ENCODE results near the gene IFNA7. TPM values are rescaled to one million over a fixed set of nuclear protein-coding genes. Genes with fewer than 3 reads are reported as not detected.
A peak's percentile ranks its signal among the peaks of the same experiment; 100 is the strongest.
"Not testable (repeated sequence)": the region's sequence is repeated elsewhere in the genome, so short reads cannot be mapped to it uniquely, and the experiment has no call there.

IFNA7 gene
- total RNA-seq, 1 experiment from 2014 or later, result not detected

DNA sequence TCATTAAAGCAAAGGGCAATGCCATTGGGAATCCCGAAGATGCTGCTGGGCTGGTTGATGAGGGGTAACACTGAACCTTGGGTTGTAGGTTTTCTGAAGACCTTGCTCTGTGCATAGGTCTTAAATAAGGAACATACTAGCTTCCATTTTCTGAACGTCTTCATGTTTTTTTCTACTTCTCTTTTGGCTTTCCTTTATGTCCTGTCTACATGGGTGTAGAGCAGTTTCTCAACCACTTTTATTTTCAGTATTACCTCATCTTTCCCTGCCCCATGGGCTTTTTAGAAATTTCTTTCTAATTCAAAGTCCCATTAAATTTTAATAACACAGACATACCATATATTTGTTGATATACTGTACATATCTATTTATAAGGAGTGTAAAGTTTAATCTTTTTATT is 37.9 kb upstream of the IFNA7 start, which contains the start of gene IFNA14:
TSS of gene IFNA14 (minus strand) at position 95 of the 400 bp plus-strand sequence. CDS start at position 25, 70 bp downstream.
- DNase-seq (ENCODE audit: unreplicated experiment), result no peak
- TF ChIP-seq, protein P1, sequence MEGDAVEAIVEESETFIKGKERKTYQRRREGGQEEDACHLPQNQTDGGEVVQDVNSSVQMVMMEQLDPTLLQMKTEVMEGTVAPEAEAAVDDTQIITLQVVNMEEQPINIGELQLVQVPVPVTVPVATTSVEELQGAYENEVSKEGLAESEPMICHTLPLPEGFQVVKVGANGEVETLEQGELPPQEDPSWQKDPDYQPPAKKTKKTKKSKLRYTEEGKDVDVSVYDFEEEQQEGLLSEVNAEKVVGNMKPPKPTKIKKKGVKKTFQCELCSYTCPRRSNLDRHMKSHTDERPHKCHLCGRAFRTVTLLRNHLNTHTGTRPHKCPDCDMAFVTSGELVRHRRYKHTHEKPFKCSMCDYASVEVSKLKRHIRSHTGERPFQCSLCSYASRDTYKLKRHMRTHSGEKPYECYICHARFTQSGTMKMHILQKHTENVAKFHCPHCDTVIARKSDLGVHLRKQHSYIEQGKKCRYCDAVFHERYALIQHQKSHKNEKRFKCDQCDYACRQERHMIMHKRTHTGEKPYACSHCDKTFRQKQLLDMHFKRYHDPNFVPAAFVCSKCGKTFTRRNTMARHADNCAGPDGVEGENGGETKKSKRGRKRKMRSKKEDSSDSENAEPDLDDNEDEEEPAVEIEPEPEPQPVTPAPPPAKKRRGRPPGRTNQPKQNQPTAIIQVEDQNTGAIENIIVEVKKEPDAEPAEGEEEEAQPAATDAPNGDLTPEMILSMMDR (IDR thresholded peaks at IDR 0.05; ENCODE audit: unreplicated experiment), result no peak
- Mint-ChIP-seq H3K4me3 (ENCODE audit: unreplicated experiment) (no peak within 1 kb of the TSS), H3K36me3 (ENCODE audit: insufficient read depth, unreplicated experiment) (no peaks in the 10 kb centered on the region), H3K27me3 (ENCODE audit: insufficient read depth, unreplicated experiment) (peaks cover 69% of the 10 kb centered on the region), H3K27ac (ENCODE audit: low read depth, unreplicated experiment) (no peak within 1 kb of the TSS), H3K4me1 (ENCODE audit: insufficient read depth, unreplicated experiment) (peaks cover 5% of the 10 kb centered on the region), H3K9me3 (ENCODE audit: unreplicated experiment) (no peaks in the 10 kb centered on the region)
- intact Hi-C loops (cut with micrococcal nuclease), result no loop called here
- BruUV-seq (replicated peaks), result no TSS peak
- POLR2A ChIA-PET, result no interaction called here
- CTCF ChIA-PET, result no interaction called here

DNA sequence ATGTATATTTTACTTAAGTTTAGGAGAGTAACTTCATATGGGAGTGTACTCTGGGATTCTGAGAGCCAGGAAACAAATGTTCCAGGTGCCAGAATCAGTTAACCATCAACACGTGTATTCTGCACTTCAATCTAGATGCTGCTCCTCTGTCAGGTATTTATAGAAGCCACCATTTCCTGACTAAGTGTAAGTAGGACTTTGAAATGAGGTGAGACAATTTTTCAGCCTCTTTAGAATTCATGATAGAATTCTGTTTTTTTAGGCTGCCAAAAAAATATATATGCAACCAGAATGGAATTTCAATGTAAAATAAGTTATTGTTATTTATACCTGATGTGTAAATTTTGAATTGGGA is 34.3 kb upstream of the IFNA7 start:
- H3K4me1 Mint-ChIP-seq (ENCODE audit: insufficient read depth, unreplicated experiment); BruUV-seq (replicated peaks); intact Hi-C loops (cut with micrococcal nuclease); H3K36me3 Mint-ChIP-seq (ENCODE audit: insufficient read depth, unreplicated experiment); H3K27ac Mint-ChIP-seq (ENCODE audit: low read depth, unreplicated experiment); DNase-seq (ENCODE audit: unreplicated experiment); H3K9me3 Mint-ChIP-seq (ENCODE audit: unreplicated experiment); H3K4me3 Mint-ChIP-seq (ENCODE audit: unreplicated experiment): not testable (repeated sequence)
- CTCF ChIA-PET, result interaction anchor here (0.6 to 4.0 kb wide), 16 partner anchors 10 to 1024 kb away, joined by 3 to 17 read pairs (median 3); no protein-coding TSS in a partner anchor
- peaks cover 45% of the 10 kb centered on the region for H3K27me3 Mint-ChIP-seq (ENCODE audit: insufficient read depth, unreplicated experiment)
- POLR2A ChIA-PET, result interaction anchor here (0.6 kb wide), 1 partner anchor 206 kb away, joined by 4 read pairs; no protein-coding TSS in a partner anchor

DNA sequence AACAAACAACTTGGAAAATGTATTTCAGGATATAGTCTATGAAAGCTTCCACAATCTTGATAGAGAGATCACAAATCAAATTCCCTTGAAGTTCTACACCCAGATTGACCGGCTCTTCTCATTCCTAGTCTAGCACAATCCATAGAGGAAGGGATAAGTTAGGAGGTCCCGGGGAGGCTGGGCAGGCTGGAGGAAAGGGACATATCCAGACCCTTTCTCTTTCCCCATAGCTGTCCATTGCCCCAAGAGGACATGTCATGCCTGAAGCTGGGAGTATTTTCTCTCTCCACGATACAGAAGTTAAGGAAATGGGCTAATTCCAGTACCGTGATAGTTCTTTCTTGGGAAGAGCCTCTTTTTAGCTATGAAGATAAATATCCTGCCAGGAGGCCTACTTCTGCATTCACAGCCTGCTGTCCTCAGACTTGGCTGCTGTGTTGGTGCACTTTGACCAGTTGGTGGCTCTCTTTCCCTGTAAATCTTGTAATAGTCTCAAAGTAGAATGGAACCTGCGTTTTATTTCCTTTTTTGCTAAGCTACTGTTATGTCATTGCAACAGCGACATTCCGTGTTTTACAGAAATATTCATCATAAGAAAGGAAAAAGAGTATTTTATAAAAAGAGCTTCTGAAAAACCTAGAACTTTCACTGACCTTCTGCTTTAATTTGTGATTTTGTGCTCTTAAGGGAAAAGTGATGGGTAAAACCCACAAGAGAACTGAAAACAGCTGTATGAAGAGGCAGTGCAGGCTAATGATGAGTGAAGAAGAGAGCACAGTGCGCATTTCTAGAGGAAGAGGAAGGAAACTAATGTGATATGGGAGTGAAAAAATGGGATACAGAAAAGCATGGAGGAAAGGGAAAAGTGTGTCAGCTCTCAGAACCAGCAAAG is 33.7 kb upstream of the IFNA7 start:
- TF ChIP-seq, protein P1 (IDR thresholded peaks at IDR 0.05; ENCODE audit: unreplicated experiment), result peak; percentile 18
- intact Hi-C loops (cut with micrococcal nuclease); H3K4me1 Mint-ChIP-seq (ENCODE audit: insufficient read depth, unreplicated experiment); H3K4me3 Mint-ChIP-seq (ENCODE audit: unreplicated experiment); H3K9me3 Mint-ChIP-seq (ENCODE audit: unreplicated experiment); H3K36me3 Mint-ChIP-seq (ENCODE audit: insufficient read depth, unreplicated experiment); BruUV-seq (replicated peaks); H3K27ac Mint-ChIP-seq (ENCODE audit: low read depth, unreplicated experiment): not testable (repeated sequence)
- ChIA-PET POLR2A (interaction anchor here (0.6 kb wide), 1 partner anchor 207 kb away, joined by 4 read pairs; no protein-coding TSS in a partner anchor), CTCF (interaction anchor here (0.6 to 4.0 kb wide), 18 partner anchors 10 to 1371 kb away, joined by 3 to 17 read pairs (median 3); no protein-coding TSS in a partner anchor)
- peak; percentile 37 for DNase-seq (ENCODE audit: unreplicated experiment)
- peaks cover 42% of the 10 kb centered on the region for H3K27me3 Mint-ChIP-seq (ENCODE audit: insufficient read depth, unreplicated experiment)

DNA sequence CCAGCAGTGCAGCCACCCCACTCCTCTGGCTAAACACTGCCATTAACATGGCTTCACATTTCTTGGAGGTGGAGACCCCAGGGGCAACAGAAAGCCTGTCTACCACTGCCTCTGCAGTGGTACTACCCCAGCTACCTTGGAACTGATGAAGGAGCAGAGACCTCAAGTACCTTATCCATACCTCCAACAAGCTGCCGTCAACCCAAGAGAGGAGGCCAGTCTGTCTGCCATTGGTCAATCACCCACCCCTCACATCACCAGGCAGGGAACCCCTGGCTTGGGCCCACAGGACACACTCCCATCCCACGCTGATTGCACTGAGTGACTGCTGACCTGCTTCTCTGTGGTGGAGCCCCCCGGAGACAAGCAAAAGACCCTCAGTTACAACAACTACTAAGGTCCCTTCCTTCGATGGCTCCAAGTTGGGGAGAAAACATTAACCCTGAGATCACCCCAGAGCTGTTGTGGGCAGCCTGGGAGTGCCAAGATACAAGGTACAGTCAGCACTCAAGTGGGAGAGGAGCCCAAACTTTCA is 32.2 kb upstream of the IFNA7 start:
- no peak overlapping the region for H3K27ac Mint-ChIP-seq (ENCODE audit: low read depth, unreplicated experiment)
- peaks cover 5% of the 10 kb centered on the region for H3K4me1 Mint-ChIP-seq (ENCODE audit: insufficient read depth, unreplicated experiment)
- POLR2A ChIA-PET, result no interaction called here
- no TSS peak for BruUV-seq (replicated peaks)
- DNase-seq (ENCODE audit: unreplicated experiment), result no peak
- no peaks in the 10 kb centered on the region for H3K36me3 Mint-ChIP-seq (ENCODE audit: insufficient read depth, unreplicated experiment)
- peaks cover 32% of the 10 kb centered on the region for H3K27me3 Mint-ChIP-seq (ENCODE audit: insufficient read depth, unreplicated experiment)
- no peaks in the 10 kb centered on the region for H3K9me3 Mint-ChIP-seq (ENCODE audit: unreplicated experiment)
- no peak overlapping the region for H3K4me3 Mint-ChIP-seq (ENCODE audit: unreplicated experiment)
- TF ChIP-seq, protein P1 (IDR thresholded peaks at IDR 0.05; ENCODE audit: unreplicated experiment), result no peak
- CTCF ChIA-PET, result interaction anchor here (0.7 to 4.0 kb wide), 2 partner anchors 19 to 22 kb away, joined by 3 to 17 read pairs; no protein-coding TSS in a partner anchor
- intact Hi-C loops (cut with micrococcal nuclease), result no loop called here

Data from MCF 10A (cell line).